Hepatocyte (in vitro differentiated cells): ENCODE results near the gene RNF181.

Experiments
- EZH2 ChIP-seq: fragments of 200-600 bp; sonication (generic); IDR thresholded peaks from 2 replicates; pipeline ENCODE4 v1.6.1; 2016; ENCODE audit warnings: antibody characterized with exemption, mild to moderate bottlenecking, borderline replicate concordance
- TF ChIP-seq, protein P1 (sequence below): fragments of 200-600 bp; sonication (generic); IDR thresholded peaks from 2 replicates; pipeline ENCODE4 v1.5.1; 2016; ENCODE audit warnings: antibody characterized with exemption, mild to moderate bottlenecking; ENCODE audit not compliant: poor library complexity

DNA sequence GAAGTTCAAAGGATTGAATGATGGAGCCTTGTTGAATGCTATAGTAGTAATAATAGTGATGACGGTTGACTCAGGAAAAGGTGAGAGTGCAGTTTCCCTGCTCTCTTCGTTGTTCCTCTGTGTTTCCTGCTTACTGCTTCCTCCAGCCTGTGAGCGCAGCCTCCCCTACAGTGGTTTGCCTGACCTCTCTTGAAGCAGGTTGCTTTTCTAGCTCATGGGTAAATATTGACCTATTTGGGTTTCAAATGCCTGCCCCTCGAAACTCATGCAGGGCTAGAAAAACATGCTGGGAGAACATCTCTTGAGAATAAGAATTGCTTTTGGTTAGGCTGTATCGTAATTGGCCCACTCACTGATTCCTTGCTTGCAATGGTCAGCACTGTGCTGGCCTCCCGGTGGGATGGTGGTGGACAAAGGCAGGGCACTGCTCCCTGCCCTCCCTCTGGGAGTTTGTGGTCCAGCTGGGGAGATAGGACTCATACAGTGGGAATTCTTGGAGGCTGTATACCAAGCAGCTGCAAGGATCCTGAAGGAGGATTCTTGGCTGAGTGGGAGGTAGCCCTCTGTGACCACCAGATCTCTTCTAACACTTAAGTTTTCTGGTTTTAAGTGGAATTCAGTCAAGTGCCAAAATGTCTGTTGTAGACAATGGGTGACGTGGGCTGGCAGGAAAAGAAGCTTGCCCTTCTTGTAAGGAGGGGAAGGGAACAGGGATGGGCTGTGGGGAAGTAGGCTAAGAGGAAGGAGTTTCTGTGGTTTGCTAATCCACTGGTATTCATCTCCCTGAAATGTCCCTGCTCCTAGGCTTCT lies 5.4 kb upstream of the RNF181 start:
- TF ChIP-seq, protein P1, sequence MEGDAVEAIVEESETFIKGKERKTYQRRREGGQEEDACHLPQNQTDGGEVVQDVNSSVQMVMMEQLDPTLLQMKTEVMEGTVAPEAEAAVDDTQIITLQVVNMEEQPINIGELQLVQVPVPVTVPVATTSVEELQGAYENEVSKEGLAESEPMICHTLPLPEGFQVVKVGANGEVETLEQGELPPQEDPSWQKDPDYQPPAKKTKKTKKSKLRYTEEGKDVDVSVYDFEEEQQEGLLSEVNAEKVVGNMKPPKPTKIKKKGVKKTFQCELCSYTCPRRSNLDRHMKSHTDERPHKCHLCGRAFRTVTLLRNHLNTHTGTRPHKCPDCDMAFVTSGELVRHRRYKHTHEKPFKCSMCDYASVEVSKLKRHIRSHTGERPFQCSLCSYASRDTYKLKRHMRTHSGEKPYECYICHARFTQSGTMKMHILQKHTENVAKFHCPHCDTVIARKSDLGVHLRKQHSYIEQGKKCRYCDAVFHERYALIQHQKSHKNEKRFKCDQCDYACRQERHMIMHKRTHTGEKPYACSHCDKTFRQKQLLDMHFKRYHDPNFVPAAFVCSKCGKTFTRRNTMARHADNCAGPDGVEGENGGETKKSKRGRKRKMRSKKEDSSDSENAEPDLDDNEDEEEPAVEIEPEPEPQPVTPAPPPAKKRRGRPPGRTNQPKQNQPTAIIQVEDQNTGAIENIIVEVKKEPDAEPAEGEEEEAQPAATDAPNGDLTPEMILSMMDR: no peak
- TF ChIP-seq EZH2: no peak
